HG03175 (cell line): ENCODE data around the gene IGF2.

Experiments
- ATAC-seq: cut with Tn5 transposase; IDR thresholded peaks from one replicate; pipeline ENCODE4 v1.9.1; 2021; ENCODE audit warnings: mild to moderate bottlenecking, moderate library complexity; ENCODE audit not compliant: unreplicated experiment

The IGF2 gene

DNA sequence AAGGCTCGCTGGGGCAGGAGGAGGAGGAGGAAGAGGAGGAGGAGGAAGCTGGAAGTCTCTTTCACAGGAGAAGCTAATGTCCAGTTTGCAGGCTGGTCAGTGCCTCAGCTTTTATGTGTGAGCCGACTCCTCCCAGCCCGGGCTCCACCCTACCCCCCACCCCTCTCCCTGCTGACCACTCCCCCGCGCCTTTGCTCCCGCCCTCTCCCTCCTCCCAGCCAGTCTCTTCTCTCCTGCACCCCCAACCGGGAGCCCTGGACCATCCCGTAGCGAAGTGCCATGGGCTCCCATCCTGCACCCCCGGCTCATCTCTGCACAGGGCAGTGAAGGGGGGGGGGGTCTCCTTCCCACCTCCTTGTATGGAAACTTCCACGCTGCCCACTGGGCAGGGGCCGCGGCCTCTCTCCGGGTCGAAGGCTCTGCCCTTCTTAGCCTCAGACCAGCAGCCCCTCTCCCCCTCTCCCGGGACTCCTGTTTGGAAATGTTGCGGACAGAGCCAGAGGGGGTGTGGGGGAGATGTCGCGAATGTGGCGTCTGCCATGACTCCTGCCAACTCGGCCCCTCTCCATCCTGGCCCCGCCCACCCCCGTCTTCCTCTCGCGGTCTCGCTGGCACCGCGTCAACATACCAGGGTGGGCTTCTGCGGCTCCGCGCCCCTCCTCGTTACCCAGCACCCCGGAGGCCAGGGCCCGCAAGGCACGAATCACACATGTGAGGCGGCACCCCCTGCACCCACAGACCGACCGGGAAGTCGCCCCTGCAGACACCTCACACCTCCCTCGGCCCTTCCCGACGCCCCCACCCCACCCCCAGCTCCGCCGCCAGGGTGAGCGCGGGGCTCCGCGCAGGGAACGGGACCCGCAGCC, 1.8 kb downstream of the IGF2 start:
- no peak for ATAC-seq

DNA sequence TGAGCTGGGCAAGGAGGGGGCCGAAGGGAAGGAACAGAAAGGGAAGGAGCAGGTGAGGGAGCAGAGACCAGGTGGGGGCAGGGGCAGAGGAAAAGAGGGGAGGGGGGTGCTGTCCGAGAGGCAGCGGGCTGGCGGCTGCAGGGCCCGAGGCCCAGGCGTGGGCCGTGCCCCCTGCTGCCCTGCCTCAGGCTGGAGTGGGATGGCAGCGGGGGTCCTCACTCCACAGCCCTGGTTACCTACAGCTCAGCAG, 2.3 kb downstream of the IGF2 start:
- ATAC-seq = no peak

DNA sequence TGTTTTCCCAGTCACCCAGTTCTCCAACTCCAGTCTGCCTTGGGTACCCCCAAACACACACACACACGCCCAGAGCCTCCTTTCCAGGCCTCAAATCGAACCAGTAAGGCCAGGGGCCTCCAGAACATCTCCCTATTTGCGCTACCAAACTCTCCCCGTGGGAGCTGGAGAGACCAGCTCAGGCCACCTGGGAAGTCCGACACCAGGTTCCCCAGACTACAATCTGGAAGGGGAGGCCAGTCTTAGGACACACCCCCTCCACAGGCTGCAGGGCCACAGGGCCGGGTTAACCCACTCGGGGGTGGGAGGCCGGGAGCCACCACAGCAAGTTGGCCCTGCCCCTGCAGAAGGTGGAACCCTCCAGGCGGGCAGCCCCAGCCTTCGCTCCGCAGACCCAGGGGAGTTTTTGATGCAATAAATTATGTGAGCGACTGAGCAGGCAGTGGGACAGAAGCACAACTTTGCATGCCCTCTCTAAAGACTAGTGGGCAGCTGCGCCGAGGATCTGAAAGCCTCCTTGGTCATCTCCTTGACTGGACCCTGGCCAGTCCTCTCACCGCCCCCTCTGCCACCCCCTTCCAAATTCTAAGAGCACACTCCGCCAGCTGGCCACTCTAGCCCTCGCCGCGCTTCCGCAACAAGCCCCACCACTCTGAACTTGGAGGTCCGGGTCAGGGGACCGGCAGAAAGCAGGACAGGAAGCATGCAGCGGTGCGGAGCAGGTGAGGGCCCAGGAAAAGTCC, 2.8 kb downstream of the IGF2 start:
- no peak for ATAC-seq

DNA sequence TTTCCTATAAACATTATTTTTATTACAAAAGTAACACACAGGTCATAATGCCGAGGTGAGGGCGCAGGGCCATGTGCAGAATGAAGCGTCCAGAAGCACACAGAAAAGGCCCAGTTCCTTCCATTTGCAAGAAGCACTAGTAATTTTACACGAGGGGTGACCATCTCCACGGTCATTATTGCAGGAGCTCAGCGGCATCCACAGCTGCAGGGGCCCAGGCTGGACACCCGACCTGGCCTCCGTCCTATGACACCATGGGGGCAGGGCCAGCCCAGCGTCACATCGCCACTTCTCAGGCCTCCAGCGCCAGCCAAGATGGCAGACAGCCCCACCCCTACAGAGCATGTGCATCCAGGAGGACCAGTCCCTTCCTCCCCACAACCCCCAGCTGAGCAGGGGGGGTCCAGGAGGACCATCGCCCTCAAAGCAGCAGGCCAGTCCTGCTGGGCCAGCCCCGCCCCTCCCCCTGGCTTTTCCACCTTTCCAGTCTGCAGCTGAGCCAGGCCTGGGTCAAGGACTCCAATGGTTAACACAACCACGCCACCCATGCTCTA, 3.5 kb downstream of the IGF2 start:
- no peak for ATAC-seq

DNA sequence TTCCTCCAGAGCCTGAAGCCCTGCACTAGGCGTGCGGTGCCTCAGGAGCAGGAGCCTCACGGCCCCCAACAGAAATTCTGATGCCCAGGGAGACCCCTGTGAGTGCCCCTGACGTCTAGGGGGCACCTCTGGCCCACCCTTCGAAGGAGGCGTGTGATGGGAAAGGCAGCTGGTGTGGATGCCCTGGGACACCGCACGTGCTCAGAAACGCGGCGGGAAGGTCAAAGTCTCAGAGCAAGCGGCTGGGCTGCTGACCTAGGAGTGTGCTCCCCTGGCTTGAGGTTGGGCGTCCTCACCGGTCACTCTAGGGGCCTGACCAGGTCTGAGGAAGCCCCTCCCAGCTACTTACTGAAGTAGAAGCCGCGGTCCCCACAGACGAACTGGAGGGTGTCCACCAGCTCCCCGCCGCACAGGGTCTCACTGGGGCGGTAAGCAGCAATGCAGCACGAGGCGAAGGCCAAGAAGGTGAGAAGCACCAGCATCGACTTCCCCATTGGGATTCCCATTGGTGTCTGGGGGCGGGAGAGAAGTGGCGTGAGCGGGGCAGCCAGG, 4.1 kb downstream of the IGF2 start:
- ATAC-seq = no peak

DNA sequence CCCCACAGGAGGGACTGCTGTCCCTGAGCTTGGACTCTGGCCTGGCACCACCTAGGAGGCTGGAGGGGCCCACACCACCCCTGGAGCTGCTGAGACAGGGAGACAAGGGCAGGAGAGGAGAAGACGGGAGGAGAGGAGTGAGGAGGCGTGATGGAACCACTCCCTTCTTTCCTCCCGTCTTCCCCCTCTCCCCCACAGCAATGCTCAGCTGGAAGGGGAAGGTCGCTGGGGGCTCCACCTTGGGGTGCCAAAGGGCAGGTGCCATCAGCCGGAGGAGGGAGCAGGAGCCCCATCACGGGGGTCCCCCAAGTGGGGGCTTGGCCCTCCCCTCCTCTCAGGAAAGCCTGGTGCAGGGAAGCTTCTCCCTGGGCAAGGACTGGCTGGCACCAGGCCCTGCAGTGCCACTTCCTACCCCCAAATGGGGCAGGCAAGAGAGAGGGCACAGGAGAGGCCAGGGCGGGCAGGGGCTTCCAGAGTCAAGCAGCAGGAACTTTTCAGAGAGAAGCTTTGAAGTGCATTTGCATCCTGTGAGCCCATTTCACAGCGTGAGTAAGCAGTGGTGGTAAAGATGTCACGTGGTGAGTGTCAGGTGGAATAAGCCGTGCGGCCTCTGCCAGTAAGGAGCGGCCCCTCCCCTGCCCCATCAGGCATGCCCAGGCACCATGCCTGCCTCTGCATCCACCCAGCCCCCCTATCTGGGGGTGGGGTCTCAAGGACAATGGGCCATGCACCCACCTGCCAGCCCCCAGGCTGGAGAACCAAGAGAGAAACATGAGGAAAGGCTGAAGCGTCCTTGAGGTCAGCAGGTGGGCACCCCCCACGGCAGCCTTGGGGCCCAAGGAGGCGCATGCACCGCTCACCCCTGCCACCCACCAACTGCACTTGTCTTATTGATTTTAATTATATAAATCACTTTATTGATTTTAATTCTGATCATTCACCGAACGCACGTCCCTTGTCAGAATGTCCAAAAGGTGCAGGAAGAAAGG, 4.9 kb downstream of the IGF2 start:
- no peak for ATAC-seq

DNA sequence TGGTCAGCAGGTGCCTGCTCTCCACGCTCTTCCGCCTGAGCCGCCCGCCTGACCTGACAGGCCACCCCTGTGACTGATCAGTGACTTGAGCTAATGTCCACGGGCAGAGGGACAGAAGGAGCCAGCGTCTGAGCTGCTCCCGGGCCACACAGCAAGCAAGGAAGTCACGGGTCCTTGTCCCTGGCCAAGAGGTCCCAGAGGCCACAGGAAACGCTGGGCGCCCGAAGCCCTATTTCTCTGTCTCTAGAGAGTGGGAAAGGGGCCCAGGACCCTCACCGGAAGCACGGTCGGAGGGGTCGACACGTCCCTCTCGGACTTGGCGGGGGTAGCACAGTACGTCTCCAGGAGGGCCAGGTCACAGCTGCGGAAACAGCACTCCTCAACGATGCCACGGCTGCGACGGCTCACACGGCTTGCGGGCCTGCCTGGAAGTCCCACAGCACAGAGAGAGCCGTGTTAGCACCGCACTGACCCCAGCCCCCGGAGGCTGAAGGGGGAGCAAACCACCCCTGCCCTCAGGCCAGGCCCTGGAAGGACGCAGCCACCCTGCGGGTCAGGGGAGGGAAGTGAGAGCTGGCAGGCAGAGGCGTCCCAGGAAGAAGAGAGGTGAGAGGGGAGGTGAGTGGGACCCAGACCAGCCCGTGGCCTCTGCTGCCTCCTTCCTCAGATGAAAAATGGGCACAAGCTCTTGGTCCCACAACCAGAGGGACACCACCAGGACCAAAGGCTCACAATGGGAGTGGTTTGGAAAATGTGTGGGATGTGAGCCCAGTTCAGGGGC, 5.8 kb downstream of the IGF2 start:
- no peak for ATAC-seq

DNA sequence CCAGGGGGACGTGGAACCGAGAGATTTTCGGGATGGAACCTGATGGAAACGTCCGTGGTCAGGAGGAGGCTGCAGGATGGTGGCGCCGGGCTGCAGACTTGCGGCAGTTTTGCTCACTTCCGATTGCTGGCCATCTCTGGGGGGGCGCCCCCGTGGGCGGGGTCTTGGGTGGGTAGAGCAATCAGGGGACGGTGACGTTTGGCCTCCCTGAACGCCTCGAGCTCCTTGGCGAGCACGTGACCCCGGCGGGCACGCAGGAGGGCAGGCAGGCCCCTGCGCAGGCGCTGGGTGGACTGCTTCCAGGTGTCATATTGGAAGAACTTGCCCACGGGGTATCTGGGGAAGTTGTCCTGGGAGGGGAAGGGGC, 6.3 kb downstream of the IGF2 start:
- no peak for ATAC-seq

DNA sequence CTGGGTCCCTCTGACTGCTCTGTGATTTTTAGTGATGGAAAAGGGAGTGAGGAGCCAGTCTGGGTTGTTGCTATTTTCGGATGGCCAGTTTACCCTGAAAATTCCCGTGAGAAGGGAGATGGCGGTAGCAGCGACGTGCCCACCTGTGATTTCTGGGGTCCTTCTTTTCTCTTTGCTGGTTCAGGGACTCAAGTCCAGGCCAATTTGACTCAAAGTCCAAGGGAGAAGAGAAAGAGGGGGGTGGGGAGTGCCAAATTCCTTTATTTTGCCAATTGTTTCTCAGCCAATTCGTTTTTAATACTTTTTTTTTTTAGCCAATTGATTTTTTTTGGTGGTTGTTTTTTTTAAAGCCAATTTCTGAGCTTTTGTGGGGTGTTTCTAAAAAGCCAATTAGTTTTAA, 6.9 kb downstream of the IGF2 start:
- ATAC-seq = no peak

DNA sequence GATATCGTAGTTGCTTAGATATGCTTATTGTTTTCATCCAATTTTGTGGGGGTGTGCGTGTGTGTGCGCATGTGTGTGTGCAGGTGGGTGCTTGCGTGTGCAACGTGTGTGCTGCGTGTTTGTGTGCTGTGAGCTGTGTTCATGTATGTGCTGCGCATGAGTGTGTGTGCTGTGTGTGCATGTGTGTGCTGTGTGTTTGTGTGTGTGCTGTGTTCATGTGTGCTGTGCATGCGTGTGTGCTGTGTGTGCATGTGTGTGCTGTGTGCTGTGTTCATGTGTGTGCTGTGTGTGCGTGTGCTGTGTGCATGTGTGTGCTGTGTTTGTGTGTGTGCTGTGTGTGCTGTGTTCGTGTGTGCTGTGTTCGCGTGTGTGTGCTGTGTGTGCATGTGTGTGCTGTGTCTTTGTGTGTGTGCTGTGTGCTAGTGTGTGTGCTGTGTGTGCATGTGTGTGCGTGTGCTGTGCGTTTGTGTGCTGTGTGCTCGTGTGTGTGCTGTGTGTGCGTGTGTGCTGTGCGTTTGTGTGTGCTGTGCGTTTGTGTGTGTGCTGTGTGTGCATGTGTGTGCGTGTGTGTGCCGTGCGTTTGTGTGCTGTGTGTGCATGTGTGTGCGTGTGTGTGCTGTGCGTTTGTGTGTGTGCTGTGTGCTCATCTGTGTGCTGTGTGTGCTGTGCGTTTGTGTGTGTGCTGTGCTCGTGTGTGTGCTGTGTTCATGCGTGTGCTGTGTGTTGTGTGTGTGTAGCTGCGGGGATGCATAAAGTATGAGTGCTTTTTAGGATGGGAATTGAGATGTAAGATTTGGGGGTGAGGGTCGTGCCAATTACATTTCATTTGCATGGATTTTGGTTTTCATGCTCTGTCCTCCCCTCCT, 7.6 kb downstream of the IGF2 start:
- ATAC-seq = no peak

DNA sequence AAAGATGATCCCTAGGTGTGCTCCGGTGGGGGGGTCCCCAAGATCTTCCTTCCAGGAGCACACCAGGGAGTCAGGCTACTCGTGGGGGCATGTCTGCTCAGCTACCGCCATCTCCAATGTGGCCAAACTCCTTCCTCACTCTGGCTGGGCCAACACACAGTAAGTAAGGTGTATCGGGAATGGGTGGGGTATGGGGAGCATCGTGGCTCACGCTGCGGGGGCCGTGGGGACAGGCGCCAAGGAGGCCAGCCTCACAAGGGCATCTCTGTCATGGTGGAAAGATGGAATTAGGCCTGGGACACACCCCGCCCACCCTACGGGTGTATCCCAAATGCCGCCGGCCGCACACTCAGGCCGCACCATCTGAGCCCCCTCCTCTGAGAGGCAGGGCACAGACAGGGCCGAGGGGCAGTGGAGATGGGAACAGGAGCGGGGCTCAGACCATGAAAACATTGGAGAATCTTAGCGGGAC, 8.3 kb downstream of the IGF2 start:
- no peak for ATAC-seq

DNA sequence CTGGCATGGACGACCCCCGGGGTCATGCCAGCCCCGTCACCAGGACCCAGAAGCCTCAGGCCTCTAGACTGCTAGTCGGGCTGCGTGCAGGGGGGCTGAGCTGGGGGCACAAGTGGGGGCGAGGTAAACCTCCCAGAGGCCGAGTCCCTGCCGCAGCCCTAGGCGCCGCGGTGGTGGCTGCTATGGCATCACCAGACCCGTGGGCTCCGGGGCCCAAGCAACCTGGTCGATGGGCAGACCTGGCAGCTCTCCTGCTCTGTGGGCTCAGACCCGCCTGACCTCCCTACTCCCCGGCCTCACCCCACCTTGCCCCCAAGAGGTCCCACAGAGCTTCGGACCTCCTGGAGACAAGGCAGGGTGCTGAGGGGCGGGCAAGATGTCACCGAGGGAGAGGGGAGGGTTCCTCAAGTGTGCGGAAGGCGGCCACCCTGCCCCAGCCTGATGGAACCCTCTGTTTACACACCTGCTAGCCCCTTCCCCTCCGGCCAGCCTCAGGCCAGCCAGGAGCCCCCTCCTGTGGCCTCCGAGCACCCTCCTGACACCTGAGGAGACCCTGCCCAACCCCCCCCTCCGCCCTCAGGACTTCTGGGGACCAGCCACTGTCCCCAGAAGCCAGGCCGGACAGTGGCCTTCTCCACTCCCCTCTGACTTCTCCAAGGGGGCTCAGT, 9.4 kb downstream of the IGF2 start:
- ATAC-seq = no peak

DNA sequence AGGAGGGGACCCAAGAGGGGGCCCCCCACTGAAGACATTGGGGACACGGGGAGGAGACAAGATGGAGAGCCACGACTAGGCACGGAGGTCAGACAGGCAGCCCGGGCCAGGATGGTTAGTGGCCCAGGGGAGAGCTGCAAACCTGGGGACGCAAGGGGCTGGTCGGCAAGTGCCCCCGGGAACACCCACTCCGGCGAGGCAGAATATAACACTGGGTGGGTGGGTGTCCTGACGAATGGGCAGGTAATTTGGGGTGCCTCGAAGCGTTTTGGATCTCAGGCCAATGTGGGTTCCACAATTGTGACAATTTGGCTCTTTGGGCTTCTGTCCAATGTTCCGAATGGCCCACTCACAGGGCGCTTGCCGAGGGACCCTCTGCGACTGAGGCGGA, 9.9 kb downstream of the IGF2 start:
- no peak for ATAC-seq

DNA sequence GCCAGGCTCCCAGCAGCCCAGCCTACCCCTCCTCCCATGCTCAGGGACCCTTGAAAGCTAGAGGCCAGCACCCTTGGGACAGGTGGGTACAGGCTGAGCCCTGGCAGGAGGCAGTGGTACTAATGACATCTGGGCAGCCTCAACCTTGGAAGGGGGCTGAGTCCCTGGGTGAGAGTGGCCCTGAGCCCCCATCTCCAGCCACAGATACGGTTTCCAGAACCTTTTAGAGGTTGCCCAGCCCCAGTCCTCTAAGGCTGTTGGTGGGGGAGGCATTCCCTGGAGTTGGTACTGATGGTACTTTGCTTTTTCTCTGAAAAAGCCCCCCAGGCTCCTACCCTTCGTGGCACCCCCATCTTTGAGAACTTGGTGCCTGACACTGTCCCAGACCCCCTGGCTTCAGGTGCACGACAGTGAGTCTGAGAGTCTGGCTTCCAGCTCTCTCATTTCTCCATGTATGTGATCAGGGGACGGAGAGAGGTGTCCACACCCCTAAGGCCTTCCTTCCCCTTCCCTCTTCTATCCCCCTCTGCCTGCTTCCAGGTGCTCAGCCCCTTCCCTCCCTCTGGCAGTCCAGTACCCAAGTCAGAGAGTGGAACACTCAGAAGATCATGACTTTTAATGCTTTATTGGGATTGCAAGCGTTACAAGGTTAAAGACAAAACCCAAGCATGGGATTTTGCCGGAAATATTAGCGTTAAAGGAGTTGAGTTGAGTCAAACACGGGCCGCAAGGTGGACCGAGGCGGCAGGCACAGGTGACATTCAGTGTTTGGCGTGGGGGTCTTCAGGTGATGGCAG, 10.5 kb downstream of the IGF2 start:
- no peak for ATAC-seq

DNA sequence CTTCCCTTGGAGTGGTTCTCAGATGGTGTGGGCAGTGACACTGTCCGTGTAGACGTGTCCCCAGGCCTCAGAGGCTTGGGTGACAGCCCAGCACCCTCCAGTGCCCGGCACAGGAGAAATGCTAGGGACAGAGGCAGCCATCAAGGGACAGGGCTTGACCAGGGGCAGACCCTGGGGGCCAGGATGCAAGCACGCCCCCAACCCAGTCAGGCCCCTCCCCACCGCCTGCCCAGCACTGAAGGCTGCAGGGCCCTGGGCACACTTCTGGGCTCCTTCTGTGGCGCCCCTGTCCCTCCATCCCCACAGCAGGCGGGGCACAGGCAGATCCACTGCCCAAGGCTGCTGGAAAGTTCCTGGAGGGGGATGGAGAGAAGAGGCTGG, 11.1 kb downstream of the IGF2 start:
- no peak for ATAC-seq

DNA sequence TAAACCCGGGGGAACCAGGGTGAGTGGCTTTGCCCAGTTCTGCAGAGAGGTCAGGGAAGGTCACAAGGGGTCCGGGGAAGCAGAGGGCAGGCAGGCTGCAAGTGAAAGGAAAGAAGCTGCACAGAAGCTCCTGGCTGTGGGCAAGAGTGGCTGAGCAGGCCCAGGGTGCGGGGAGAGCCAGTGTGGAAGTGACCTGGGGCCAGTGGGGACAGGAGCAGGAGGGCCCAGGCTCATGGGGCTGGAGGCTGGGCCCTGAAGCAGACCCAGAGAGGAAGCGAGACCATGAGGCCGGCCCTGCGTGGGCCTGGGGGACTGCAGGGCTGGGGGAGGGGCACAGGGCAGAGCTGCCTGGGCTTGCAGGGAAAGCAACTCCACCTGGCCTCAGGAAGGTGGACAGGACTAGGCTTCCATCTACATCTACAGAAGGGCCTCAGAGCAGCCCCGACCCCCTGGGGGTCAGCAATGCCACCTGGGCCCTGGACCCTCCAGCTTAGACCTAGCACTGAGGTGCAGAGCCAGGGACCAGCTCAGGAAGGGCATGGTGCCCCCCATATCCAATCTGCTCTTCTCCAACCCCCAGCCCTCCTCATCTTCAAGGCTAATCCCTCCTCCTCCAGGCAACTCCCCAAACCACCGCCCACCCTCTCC, 11.6 kb downstream of the IGF2 start:
- ATAC-seq = no peak

DNA sequence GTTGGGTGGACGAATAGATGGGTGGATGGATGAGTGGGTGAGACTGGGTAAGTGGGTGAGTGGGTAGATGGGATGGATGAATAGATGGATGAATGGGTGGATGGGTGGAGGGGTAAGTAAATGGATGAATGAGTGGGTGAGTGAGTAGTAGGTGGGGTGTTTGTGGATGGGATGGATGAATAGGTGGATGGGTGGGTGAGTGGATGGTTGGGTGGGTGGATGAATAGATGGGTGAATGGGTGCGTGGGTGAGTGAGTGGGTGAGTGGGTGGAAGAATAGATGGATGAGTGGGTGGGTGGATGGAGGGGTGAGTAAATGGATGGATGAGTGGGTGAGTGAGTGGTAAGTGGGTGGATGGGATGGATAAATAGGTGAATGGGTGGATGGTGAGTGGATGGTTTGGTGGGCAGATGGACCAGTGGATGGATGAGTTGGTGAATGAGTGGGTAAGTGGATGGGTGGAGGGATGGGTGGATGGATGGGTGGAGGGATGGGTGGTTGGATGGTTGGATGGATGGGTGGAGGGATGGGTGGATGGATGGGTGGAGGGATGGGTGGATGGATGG, 12.6 kb downstream of the IGF2 start:
- ATAC-seq = no peak
